K562 (cell line): ENCODE measurements around the gene ARHGAP15. TPM values are rescaled to one million over a fixed set of nuclear protein-coding genes. Genes with fewer than 3 reads are reported as not detected.

Source experiments
- ATAC-seq: fragments of 200-7000 bp; cut with Tn5 transposase; 3 replicates; pipeline ENCODE4 v1.9.1; 2020; ENCODE audit warnings: moderate library complexity
- BruUV-seq: library from RNA; stranded (reverse); fragments of 400-500 nt; replicated peaks from 2 replicates; lab custom pipeline; 2021; lab: Mats Ljungman, UMichigan
- CTCF ChIA-PET: fragments of 300-600 bp; formaldehyde crosslinking; extraction: SDS; loops from one replicate; lab custom pipeline; 2021; ENCODE audit warnings: low intra/inter-chr PET ratio; lab: Yijun Ruan, JAX
- POLR2A ChIA-PET: fragments of 300-600, 350-650 bp; sonication (Branson Sonifier 250); formaldehyde crosslinking; extraction: SDS; loops from one replicate; lab custom pipeline; 2021; ENCODE audit warnings: antibody characterized with exemption, inconsistent platforms; lab: Yijun Ruan, JAX
- DNase-seq, 4 experiments: peaks; one replicate each; pipeline versions ENCODE4 v3.0.0 to v3.0.0-alpha.2; 2011 to 2018; ENCODE audit warnings: low spot score in 3 of 4, mixed read lengths in 3 of 4; ENCODE audit errors: extremely low read depth in 1 of 4
- FAIRE-seq: peaks from 2 replicates; lab custom pipeline; 2011; peaks lifted over from hg19 to GRCh38; lab: Jason Lieb, UNC
- H2AFZ ChIP-seq: 2 replicates; pipeline ENCODE4 v1.6.0; 2011; ENCODE audit warnings: low read depth, low read length, control low read depth, inconsistent platforms
- H3K27ac ChIP-seq: fragments of 200-600 bp; 3 replicates; pipeline ENCODE4 v1.8.0; 2011; ENCODE audit warnings: low read depth, mild to moderate bottlenecking, control low read depth, inconsistent platforms, low read length, moderate library complexity, mixed read lengths; ENCODE audit errors: extremely low read depth
- H3K27me3 ChIP-seq, 2 experiments: fragments of 300-600 bp in 1 of 2; 2 replicates in 1 of 2; 3 replicates in 1 of 2; pipeline versions ENCODE4 v1.6.0 to v1.8.0; 2011; ENCODE audit warnings: inconsistent platforms in 2 of 2, low read length in 2 of 2, mild to moderate bottlenecking in 1 of 2, mixed read lengths in 1 of 2, moderate library complexity in 1 of 2; ENCODE audit not compliant: control insufficient read depth in 2 of 2, insufficient read depth in 2 of 2
- H3K36me3 ChIP-seq: fragments of 300-600 bp; 3 replicates; pipeline ENCODE4 v1.8.0; 2011; ENCODE audit warnings: mild to moderate bottlenecking, low read length, inconsistent platforms; ENCODE audit not compliant: control insufficient read depth, insufficient read depth
- H3K4me1 ChIP-seq, 2 experiments: fragments of 200-600 bp in 1 of 2; replicated peaks in 1 of 2; 2 replicates in 1 of 2; 3 replicates in 1 of 2; pipeline versions ENCODE4 v1.5.1 to v1.8.0; 2011; ENCODE audit warnings: inconsistent platforms in 2 of 2, low read length in 2 of 2, mild to moderate bottlenecking in 1 of 2, mixed read lengths in 1 of 2, moderate library complexity in 1 of 2; ENCODE audit not compliant: control insufficient read depth in 2 of 2, insufficient read depth in 2 of 2
- H3K4me2 ChIP-seq: 2 replicates; pipeline ENCODE4 v1.6.1; 2011; ENCODE audit warnings: low read length, control low read depth, inconsistent platforms, mixed read lengths; ENCODE audit not compliant: insufficient read depth
- H3K4me3 ChIP-seq: fragments of 200-600 bp; sonication (generic), shearing (Covaris generic); 2 replicates; pipeline ENCODE4 v1.5.1; 2016; ENCODE audit warnings: control low read depth, inconsistent platforms
- H3K79me2 ChIP-seq: fragments of 200-600 bp; 3 replicates; pipeline ENCODE4 v1.8.0; 2011; ENCODE audit warnings: low read length, inconsistent platforms; ENCODE audit not compliant: control insufficient read depth, insufficient read depth
- H3K9ac ChIP-seq, 2 experiments: 2 replicates each; pipeline versions ENCODE4 v1.6.0 to v1.6.1; 2011; ENCODE audit warnings: low read depth in 2 of 2, low read length in 2 of 2, control low read depth in 1 of 2, inconsistent platforms in 1 of 2, mild to moderate bottlenecking in 1 of 2, mixed read lengths in 1 of 2; ENCODE audit not compliant: insufficient read depth in 1 of 2
- H3K9me1 ChIP-seq: one replicate; pipeline ENCODE4 v1.6.0; 2011; ENCODE audit warnings: inconsistent platforms, mild to moderate bottlenecking, low read length, moderate library complexity; ENCODE audit not compliant: control insufficient read depth, insufficient read depth
- H3K9me3 ChIP-seq: replicated peaks from 2 replicates; pipeline ENCODE4 v1.5.1; 2011; ENCODE audit warnings: low read depth, low read length, inconsistent platforms; ENCODE audit not compliant: control insufficient read depth, insufficient read depth
- H4K20me1 ChIP-seq: replicated peaks from 2 replicates; pipeline ENCODE4 v1.6.1; 2011; ENCODE audit warnings: low read length, inconsistent platforms, mixed read lengths; ENCODE audit not compliant: control insufficient read depth, insufficient read depth
- MAFG ChIP-seq: fragments of 450-650 bp; conservative IDR thresholded peaks from 2 replicates; pipeline ENCODE4 v1.6.1; 2016; ENCODE audit warnings: missing genetic modification characterization, missing compliant biosample characterization
- RNF219 ChIP-seq: fragments of 250-450 bp; sonication (Bioruptor Pico); IDR thresholded peaks from 2 replicates; pipeline ENCODE4 v1.5.0; 2022; ENCODE audit warnings: mild to moderate bottlenecking
- ZNF316 ChIP-seq: fragments of 450-650 bp; IDR thresholded peaks from 2 replicates; pipeline ENCODE4 v1.6.1; 2016
- WGBS: fragments of 100-300 bp; shearing (Covaris generic); methylation state at CpG from one replicate; pipeline ENCODE4 v1.1.6; 2016; ENCODE audit warnings: low coverage, mixed read lengths; ENCODE audit not compliant: insufficient coverage; ENCODE audit errors: missing lambda C conversion rate; 5-methylcytosine and 5-hydroxymethylcytosine counted together
- in situ Hi-C: fragments of 300-500 bp; cut with MboI; formaldehyde crosslinking; loops from 4 replicates; pipeline ENCODE4 v1.15.0; 2018; ENCODE audit warnings: inconsistent platforms, mixed read lengths
- intact Hi-C: fragments of 100-400 bp; cut with micrococcal nuclease; formaldehyde crosslinking; loops from 2 replicates; pipeline ENCODE4 v1.14.2; 2022
- polyA plus RNA-seq, 8 experiments: library from polyadenylated mRNA; depleted of rRNA in 4 of 8; stranded (reverse) in 5 of 8; unstranded in 3 of 8; fragments of >200 nt; fragmentation: Nextera tagmentation in 2 of 8; fragmentation: Illumina TruSeq in 1 of 8; extraction: Ambion mirVana in 2 of 8; extraction: Trizol in 1 of 8; gene quantifications; 2 replicates each; pipeline versions ENCODE4 v1.2.1 to v1.2.3, GENCODE V29; 2011 to 2014; ENCODE audit warnings: inconsistent platforms in 1 of 8, missing spikeins in 1 of 8
- total RNA-seq, 7 experiments: library from RNA; depleted of rRNA in 6 of 7; stranded (reverse); fragments of >200 nt in 6 of 7; fragmentation: Illumina TruSeq in 2 of 7; extraction: Trizol in 2 of 7; gene quantifications; 2 replicates each; pipeline versions ENCODE4 v1.2.1 to v1.2.3, GENCODE V29; 2011 to 2021; ENCODE audit warnings: low replicate concordance in 1 of 7

The ARHGAP15 gene
- total and polyA plus RNA-seq, 9 of the 15 experiments (the other 6 are each of a cell fraction or from before 2014, with no cell fraction given) = 1.5 to 17.9 (median 7.9) TPM

GRCh38 chr2:143683977-143684376, 554.8 kb downstream of the ARHGAP15 start:
- H3K4me2 ChIP-seq = no peak overlapping the region
- POLR2A ChIA-PET = no interaction called here
- CTCF ChIA-PET = no interaction called here
- no peaks in the 10 kb centered on the region for H3K9me3 ChIP-seq
- no peaks in the 10 kb centered on the region for H3K9me1 ChIP-seq
- no peak overlapping the region for H3K27ac ChIP-seq
- FAIRE-seq (no peak), ATAC-seq (no peak), DNase-seq (no peak)
- intact Hi-C loops (loop anchor here (10.0 kb wide), 1 partner anchor 471 kb away; no protein-coding TSS in a partner anchor), in situ Hi-C loops (no loop called here)
- no peak overlapping the region for H3K4me3 ChIP-seq
- BruUV-seq = no TSS peak
- no peaks in the 10 kb centered on the region for H3K4me1 ChIP-seq
- no peaks in the 10 kb centered on the region for H3K27me3 ChIP-seq
- 0 out of 2 replicates have a peak, but pooled peaks have one; percentile 20 for TF ChIP-seq MAFG (tag)
- peak; percentile 50 for TF ChIP-seq ZNF316
- TF ChIP-seq RNF219 (CRISPR knock-in tag) = no peak
- 22% methylated on average over 1 of the region's 1 CpG for WGBS
- no peaks in the 10 kb centered on the region for H4K20me1 ChIP-seq
- no peaks in the 10 kb centered on the region for H3K36me3 ChIP-seq
- H3K79me2 ChIP-seq = no peaks in the 10 kb centered on the region
- H3K9ac ChIP-seq = no peak overlapping the region
- no peak overlapping the region for H2AFZ ChIP-seq
